HG03565 (cell line): ENCODE data around the gene MYO7B.
"Not testable (repeated sequence)": the region's sequence is repeated elsewhere in the genome, so short reads cannot be mapped to it uniquely, and the experiment has no call there.

ENCODE experiments used
- ATAC-seq: cut with Tn5 transposase; IDR thresholded peaks from one replicate; pipeline ENCODE4 v1.9.1; 2021; ENCODE audit warnings: mild to moderate bottlenecking, moderate library complexity; ENCODE audit not compliant: unreplicated experiment

MYO7B gene

DNA sequence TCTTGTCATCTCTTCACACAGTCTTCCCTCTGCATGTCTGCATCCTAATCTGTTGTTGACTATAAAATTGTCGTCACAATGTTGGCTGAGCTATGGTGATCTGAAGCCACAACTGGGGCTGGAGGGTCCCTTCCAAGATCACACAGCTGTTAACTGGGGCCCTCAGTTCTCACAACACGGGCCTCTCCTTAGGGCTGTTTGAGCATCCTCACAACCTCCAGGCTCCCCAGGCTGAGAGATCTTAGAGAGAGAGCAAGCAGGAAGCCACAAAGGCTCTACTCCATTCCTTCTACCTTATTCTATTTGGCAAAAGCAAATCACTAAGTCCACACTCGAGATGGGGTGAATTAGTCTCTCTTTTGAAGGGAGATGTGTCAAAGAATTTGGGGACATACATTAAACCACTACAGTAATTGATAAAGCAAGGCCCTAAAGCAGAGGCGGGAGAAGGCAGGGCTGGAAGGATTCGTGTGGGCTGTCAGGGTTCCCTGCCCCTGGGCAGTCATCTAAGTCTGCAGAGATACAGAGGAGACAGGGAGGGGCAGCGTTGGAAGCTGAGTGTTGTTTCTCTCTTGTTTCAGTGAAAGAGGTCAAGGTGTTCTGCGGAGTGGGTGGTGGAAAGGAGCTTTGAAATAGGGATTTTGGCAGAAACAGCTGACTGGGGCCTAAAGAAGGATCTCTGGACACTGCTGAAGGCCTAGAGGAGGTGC is 15.9 kb downstream of the MYO7B start:
- ATAC-seq: no peak

DNA sequence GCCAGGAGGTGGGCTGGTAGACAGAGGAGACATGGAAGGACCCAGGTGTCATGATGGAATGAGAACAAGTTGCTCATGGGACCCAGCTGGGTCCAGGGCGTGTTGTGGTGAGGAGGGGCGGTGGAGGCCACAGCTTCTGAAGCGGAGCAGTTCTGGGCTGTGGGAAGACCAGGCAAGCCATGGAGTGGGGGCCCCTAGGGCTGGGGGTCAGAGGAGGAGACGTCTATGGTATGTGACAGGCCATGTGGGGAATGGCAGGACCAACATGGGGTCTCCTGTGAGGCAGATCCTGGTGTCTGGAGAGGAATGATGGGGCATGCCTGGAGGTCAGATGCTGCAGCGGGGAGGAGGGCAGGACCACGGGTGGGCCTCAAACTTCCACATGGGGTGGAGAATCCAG is 16.9 kb downstream of the MYO7B start:
- ATAC-seq: no peak

DNA sequence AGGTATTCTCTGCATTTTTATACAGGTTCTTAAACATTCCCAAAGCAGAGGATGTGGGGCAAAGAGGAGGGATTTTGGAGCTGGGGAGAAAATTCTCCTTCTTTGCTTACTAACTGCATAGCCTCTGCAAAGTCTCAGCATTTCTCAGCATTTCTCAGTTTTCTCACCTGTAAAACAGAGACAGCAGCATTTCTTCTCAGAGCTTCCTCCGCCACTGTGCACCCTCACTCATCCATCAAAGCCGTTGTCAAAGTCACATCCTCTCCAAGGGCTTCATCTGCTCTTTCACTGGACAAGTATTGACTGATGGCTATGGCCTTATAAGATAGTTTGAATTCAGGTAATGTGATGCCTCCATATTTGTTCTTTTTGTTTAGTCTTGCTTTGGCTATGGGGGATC is 17.4 kb downstream of the MYO7B start:
- ATAC-seq: no peak

DNA sequence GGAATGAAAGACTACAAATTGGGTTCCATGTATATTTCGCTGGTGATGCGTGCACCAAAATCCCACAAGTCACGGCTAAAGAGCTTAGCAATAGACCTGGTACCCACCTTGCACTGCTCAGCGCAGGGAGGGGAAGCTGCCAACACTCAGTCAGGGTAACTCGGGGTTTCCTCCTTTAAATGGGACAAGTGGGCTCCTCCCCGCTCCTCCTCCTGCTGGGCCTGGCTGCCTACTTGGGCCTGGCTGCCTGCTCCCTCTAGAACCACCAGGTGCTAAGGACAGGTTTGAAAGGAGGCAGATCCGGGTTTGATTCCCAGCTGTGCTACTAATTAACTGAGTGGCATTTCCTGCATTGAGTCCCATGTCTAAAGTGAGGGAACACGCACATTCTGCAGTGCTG is 23.4 kb downstream of the MYO7B start:
- no peak for ATAC-seq

DNA sequence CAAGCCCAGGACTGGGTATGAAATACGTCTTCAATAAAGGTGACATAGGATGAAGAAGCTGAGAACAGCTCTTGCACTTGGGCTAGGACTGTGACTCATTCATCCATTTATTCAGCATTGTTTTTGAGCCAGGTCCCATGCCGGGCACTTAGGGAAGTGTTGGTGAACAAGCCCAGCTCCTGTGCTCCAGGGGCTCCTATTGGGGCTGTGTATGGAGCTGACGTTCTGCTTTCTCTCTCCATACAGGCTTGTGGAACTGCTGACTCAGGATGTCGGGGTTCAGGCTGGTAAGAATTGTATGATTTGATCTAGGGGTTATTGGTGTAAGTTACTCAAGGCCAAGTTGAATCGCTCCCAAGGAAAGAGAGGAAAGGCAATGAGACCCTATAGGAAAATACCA is 24.0 kb downstream of the MYO7B start:
- ATAC-seq: no peak

DNA sequence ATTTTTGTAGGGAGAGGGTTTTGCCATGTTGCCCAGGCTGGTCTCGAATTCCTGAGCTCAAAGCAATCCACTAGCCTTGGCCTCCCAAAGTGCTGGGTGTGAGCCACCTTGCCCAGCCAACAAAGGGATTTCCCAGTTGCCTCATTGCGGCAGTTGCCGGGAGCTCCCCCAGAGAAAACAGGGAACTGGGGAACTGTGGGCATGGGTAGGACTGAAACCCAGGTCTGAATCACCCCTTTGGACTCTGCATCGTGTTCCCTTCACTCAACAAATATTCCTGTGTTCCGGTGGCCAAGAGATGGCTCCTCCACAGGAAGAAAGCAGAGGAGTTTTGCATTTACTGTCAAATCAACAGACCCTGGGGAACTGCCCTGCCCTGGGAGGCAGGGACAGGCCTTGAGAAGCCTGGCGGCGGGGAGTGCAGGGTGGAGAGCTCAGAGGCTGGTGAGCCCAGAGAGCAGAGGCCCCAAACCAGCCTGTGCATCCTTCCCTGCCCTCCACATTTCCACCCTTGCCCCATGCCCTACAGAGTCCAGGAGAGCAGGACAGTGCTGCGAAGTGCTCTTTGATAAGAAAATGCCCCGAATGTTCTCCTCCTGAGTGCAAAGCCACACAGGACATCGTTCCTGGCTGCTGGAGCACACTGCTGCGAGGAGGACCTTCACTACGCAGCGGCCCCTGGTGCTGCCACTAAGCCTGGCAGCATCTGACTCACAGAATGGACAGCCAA is 24.9 kb downstream of the MYO7B start:
- ATAC-seq: no peak

DNA sequence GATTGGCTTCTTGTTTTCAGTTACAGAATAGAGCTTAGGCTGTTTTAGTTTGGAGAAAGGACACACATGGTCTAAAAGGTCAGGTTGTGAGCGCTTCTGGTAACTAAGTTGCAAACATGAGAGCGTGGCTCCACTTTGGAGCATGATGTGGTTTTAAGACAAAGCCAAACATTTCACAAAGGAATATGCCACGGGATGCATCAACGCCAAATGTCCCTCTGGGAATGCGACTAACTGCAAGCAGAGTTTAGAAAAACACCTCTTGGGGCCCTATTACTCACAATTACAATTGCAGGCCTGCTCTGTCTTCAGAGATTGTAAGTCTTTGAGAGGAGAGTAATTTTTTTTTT is 25.4 kb downstream of the MYO7B start:
- no peak for ATAC-seq

DNA sequence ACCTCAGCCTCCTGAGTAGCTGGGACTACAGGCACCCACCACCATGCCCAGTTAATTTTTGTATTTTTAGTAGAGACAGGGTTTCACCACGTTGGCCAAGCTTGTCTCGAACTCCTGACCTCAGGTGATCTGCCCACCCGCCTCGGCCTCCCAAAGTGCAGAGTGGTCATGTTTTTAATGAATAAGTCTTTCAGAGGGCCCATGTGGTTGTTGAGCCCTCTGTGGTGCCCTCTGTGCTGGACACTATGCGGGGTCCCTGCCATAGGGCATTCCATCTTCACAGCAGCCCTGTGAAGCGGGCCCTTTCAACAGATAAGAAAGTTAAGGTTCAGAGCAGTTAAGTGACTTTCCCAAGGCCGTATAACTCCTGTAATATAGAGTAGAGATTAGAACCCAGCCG is 25.9 kb downstream of the MYO7B start:
- ATAC-seq: no peak

DNA sequence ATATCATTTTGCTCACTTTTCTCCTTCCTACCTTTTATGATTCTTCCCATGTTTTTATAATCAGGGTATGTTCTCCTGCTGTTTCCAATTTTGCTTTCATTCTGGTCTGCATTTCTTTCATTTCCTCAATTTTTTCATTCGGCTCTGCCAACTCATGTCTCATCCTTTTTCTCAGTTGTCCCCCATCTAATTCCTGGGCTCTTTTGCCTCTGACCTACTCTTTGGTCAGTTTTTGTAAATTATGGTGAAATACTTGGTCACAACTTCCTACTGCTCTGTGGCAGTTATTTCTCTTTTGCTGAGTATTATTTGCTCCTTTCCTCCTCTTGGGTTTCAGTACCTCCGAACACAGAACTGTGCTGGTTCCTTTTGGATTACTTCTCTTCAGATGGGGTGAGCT is 27.5 kb downstream of the MYO7B start:
- ATAC-seq: no peak

DNA sequence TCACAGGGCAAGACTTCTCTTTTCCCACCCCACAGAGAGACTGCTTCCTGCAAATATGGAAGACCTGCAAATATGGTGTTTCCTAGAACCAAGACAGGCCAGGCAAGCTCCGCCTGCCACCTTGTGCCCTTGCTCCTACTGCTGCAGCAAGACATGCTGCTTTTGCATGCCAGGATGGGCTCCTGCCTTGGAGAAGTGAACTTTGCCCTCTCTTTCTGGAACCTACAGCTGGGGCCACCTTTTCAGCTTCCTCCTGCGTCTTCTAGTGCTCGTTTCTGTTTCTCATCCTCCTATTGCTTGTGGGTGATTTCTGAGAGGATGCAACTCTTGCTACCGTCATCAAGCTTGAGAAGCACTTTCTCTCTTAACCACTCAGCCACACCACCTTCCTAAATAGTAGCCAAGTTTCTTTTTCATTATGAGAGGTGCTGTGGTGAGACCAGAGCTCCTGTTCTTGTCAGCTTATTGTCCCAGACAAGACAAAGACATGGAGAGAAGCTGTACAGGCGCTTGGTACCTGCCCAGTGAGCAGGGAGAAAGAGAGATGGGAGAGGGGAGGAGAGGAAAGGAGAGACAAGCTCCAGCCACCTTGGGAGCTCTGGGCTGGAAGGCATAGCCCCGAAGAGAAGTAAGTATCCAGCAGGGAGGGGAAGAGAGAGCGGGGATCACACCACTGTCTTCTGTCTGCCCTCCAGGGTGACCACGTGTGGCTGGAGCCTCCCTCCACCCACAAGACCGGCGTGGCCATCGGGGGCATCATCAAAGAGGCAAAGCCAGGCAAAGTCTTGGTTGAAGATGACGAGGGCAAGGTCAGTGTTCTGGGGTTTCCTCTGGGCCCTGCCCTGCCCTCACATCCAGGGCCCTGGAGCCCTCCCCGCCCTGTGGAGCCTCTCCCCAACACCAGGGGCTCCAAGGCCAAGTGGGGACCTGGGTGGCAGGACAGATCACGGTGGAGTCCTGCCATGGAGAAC is 28.3 kb downstream of the MYO7B start:
- peak; percentile 97 for ATAC-seq

DNA sequence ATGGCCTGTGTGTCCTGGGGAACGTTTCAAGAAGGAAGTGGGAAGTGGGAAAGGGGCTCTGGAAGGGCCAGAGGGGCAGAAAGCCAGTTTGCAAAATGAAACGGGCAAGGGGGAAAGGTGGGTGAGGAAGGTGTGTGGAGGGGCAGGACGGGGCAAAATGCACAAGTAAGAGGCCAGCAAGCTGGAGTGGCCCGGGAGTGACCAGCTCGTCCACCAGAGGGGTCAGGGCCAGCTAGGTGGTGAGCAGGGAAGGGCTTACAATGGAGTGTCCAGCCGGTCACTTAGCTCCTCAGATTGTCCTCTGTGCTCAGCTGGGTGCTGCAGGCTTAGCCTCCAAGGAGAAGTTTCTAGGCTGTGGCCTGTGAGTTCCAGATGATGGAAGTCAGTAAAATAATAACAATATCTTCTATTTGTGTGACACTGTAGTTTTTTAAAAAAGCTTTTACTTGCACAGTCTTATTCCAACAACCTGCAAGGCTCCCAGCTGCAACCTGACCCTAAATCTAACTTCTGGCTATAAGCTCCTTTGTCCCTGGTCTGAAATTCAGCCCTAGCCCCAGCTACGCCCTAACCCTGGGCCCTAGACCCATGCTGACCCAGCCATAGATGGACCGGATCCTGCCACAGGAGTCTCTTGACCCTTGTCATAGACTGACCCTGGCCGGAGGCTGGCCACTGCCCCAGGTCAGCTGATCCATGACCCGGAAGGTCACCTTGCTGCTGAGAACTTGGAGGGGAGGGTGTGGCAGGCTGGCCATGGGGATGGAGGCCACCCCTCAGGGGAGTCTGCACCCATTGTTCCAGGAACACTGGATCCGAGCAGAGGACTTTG is 29.2 kb downstream of the MYO7B start:
- no peak for ATAC-seq

DNA sequence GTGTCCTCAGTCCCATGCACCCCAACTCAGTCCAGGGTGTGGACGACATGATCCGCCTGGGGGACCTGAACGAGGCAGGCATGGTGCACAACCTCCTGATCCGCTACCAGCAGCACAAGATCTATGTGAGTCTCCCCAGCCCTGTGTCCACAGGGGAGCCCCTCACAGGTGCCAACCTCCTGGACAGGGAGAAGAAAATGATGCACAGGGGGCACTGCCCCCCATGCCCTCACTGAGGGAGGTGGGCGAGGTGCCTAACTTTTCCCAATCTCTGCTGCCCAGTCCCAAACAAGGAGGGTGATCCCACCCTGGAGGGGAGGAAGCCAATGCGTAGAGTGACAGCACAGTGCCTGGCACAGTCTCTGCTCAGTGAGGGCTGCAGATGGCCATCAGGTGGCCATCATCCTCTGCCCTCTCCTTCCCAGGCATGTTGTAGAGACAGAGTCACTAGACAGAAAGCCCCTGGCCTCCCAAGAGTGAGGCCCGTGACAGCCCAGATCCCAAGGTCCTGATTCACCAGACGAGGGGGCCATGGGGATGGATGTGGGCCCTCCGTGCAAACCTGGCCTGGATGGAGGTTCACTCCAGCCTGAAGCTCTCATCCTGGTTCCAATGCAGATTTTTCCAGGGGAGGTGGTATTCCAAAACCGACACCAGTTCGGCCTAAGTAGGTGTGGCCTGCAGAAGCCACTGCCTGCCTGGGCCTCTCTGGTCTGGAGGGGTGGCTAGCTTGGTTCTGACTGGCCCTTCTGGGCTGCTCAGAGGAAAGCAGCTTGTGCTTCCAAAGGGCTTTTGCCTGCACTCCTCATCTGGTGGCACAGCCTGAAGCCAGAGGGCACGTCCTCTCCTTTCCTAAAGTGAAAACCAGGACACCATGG is 30.0 kb downstream of the MYO7B start:
- no peak for ATAC-seq

DNA sequence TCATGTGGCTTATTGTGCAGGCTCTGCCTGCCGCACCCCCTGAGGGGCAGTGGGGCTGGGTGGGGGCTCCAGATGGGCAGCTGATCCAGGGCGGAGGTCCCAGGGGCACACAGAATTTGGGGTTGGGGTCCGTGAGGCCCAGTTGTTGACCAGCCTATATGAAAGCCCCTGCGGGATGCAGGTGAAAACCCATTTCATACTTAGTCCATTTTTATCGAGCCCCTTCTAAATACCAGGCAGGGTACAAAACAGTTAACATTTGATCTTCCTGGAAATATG is 30.6 kb downstream of the MYO7B start:
- no peak for ATAC-seq

DNA sequence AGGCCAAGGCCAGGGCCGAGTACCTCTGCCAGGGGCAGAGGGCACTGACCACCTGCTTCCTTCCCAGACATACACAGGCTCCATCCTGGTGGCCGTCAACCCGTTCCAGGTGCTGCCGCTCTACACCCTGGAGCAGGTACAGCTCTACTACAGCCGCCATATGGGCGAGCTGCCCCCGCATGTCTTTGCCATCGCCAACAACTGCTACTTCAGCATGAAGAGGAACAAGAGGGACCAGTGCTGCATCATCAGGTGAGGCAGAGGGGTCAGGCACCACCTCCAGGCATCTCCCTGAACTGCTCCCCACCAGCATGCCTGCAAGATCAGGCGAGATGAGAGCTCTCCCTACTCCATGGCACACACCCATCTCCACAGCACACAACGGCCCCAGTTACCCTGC is 31.1 kb downstream of the MYO7B start:
- no peak for ATAC-seq

DNA sequence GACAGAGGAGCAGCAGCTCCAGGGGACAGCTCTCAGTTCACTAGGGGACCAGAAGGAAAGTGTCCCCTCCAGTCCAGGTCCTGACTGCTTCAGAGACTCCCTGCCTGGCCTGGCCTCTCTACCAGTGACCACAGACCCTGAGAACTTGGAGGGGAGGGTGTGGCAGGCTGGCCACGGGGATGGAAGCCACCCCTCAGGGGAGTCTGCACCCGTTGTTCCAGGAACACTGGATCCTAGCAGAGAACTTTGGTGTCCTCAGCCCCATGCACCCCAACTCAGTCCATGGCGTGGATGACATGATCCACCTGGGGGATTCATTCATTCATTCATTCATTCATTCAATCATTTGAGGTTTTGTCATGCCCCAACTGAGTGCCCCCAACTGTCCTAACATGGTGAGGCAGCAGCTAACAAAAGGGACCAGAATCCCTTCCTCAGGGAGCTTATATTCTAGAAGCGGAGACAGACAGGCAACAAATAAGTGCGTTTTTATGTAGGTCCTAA is 31.9 kb downstream of the MYO7B start:
- ATAC-seq: no peak

DNA sequence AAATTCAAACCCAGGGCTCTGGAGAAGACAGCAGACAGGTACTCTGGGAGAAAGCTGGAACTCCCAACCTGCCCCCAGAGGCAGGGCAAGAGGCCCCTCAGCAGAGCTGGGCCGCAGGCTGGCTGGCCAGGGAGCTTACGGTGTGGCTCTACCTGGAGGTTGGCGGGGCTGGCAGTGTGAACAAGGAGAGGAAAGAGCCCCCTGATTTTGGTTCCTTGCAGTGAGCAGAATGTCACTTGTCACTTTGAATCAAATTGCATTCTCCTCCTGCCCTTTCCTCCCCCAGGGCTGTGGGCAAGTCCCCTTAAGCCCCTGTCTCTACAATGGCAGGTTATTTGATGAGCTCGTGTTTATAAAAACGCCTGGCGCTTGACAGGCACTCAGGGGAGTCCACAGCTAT is 32.6 kb downstream of the MYO7B start:
- ATAC-seq: no peak

DNA sequence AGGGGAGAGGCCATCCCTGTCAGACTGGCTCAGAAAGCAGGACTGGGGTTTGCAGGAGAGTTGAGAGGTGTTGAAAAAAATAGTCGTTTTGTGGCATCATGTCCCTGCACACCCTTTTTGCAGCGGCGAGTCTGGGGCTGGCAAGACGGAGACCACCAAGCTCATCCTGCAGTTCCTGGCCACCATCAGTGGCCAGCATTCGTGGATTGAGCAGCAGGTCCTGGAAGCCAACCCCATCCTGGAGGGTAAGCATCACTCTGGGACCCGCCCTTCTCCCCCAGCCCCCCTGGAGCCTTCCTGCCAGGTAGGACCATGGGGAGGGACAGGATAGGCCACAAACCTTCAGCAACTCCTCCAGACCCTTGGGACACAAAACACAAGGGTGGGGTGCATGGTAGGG is 34.2 kb downstream of the MYO7B start:
- no peak for ATAC-seq

DNA sequence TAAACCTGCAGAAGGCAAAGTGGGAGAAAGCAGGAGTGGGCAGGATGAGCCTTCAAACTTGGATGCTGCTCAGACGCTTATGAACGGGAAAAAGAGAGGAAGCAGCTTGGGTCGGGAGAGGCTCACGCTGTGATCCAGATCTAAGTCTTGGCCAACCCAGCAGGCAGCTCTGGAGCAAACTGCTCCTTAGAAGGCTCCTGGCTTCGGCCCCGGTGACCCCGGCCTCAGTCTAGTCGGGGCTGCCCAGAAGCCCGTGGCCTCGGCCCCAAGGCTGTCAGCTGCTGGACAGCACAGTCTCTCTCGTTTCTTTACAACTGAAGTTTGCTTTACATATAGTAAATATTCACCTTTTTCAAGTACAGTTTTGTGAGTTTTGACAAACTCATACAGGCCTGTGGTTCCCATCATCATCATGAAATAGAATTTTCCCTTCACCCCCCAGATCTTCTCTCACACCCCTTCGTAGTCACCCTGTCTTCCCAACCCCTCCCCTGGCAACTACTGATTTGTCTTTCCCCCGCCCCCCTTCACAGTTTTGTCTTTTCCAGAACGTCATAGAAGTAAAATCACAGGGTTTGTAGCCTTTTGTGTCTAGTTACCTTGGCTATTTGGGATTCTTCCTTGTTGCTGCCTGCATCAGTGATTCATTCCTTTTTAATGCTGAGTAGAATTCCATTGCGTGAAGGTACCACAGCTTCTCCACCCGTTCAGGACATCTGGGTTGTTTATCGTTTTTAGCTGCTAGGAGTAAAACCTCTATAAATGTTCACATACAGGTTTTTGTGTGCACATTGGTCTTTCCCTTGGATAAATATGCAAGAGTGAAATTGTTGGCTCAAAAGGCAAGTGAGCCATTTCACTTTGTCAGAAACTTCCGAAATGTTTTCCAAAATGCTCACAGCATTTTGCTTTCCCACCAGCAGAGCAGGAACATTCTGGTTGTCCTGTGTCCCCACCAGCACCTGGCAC is 35.1 kb downstream of the MYO7B start:
- no peak for ATAC-seq

DNA sequence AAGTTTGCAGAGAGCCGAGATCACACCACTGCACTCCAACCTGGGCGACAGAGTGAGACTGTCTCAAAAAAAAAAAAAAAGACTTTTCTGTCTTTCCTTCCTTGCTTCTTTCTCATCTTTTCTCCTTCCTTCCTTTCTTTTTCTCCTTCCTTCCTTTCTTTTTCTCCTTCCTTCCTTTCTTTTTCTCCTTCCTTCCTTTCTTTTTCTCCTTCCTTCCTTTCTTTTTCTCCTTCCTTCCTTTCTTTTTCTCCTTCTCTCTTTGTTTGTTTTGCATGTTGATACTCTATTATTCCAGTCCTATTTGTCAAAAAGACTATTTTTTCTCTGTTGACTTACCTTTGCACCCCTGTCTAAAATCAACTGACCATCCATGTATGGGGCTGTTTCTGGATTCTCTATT is 36.9 kb downstream of the MYO7B start:
- not testable (repeated sequence) for ATAC-seq
